Activated CD8-positive, alpha-beta memory T cell treated with anti-CD3 and anti-CD28 coated beads, Interleukin-2, amount 10 ng/mL, durations not matched to agents 7 days and 5 days (primary cell): Measurements from ENCODE around the gene IZUMO4. TPM values are rescaled to one million over a fixed set of nuclear protein-coding genes. Genes with fewer than 3 reads are reported as not detected.

Experiments
- ATAC-seq: fragments of 150-1000 bp; cut with Tn5 transposase; one replicate; pipeline ENCODE4 v1.10.0; 2021; ENCODE audit warnings: moderate library complexity
- CTCF ChIA-PET: fragments of 350-600 bp; sonication (Branson Sonifier 250); formaldehyde crosslinking; loops from one replicate; lab custom pipeline; 2021; ENCODE audit warnings: antibody characterized with exemption; lab: Charles Lee
- DNase-seq: peaks from one replicate; pipeline ENCODE4 v3.0.0-alpha.2; 2020
- H3K27ac Mint-ChIP-seq: one replicate; pipeline ENCODE4 v1.8.0; 2021; ENCODE audit warnings: mild to moderate bottlenecking, mixed read lengths
- H3K27me3 Mint-ChIP-seq: one replicate; pipeline ENCODE4 v1.8.0; 2021; ENCODE audit warnings: mixed read lengths
- H3K36me3 Mint-ChIP-seq: one replicate; pipeline ENCODE4 v1.8.0; 2021; ENCODE audit warnings: mild to moderate bottlenecking, mixed read lengths
- H3K4me1 Mint-ChIP-seq: one replicate; pipeline ENCODE4 v1.8.0; 2021; ENCODE audit warnings: mixed read lengths
- H3K4me3 Mint-ChIP-seq: one replicate; pipeline ENCODE4 v1.8.0; 2021; ENCODE audit warnings: mild to moderate bottlenecking, moderate library complexity, mixed read lengths
- H3K9me3 Mint-ChIP-seq: one replicate; pipeline ENCODE4 v1.8.0; 2022; ENCODE audit warnings: low read depth, mixed read lengths
- total RNA-seq, 2 experiments: library from RNA; stranded (reverse); gene quantifications; one replicate each; pipeline ENCODE4 v1.2.3, GENCODE V29; 2021

The IZUMO4 gene
- total RNA-seq, 2 experiments from 2014 or later = 7.2 to 10.1 TPM

DNA sequence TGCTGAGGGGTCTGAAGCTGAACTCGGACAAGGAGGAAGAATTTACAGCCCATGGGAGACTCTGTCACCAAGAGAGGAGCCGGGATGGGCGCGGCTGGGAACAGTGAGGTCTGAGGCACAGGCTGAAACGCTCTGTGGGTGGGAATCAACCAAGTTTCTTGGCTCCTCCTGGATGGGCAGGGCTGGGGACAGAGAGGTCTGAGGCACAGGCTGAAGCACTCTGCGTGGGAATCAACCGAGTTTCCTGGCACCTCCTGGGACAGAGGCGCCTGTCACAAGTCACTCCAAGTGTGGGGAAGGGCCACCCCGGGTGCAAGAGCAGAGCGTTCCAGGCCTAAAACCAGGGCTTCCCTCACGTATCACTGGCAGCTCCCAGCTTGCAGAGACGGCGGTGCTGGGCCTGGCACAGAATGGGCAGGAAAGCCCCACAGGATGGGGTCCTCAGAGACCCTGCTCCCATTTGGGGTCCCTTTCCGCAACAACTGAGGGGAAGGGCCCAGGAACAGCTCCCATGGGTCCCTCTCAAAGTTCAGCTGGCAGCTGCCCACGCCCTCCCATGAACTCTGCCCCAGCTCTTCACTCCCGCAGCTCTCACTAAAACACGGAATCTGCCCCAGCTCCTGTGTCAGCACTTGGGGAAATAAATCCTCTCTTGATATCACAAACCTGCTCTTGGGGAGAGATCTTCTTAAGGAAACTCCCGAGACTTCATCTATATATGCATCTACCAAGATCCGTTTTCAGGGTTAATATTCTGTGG, 36.2 kb downstream of the IZUMO4 start:
- Mint-ChIP-seq H3K36me3 (peaks cover 32% of the 10 kb centered on the region), H3K4me1 (no peaks in the 10 kb centered on the region), H3K9me3 (no peaks in the 10 kb centered on the region), H3K27me3 (no peaks in the 10 kb centered on the region), H3K27ac (no peak overlapping the region), H3K4me3 (no peak overlapping the region)
- ATAC-seq (no peak), DNase-seq (no peak)
- CTCF ChIA-PET = interaction anchor here (0.7 to 1.5 kb wide), 3 partner anchors 7 to 23 kb away, joined by 3 to 4 read pairs (median 3); no protein-coding TSS in a partner anchor

DNA sequence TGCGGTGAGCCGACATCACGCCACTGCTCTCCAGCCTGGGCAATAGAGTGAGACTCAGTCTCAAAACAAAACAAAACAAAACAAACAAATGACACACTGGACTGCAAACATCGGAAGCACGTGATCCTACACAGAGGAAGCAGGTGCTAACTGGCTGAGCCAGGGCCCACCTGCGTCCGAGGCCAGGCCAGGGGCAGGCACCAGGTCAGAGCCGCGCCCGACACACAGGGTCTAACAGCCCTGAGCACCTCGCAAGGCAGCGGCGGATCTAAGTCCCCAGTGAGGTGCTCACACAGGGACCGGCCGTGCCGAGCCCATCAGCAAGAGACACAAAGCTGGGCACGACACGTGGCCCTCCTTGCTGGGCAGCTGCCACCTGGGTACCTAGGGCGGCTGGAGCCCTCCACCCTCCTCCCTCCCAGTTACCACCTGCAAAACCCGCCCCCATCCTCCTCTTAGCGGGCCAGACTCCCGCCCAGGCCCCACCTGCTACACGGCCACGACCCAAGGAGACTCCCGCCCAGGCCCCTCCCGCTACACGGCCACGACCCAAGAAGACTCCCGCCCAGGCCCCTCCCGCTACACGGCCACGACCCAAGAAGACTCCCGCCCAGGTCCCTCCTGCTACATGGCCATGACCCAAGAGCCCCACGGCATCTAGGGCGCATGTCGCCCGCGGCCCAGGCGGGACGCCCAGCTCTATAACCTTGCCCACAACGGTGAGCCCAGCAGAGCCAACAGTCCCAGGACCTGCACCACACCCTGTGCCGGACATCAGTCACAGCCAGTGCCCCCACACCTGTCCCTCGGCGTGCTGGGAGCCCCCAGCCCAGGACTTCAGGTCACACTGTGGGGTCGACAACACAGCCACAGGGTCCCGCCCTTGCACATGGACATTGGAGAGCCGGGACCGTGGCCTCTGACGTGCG, 39.0 kb downstream of the IZUMO4 start:
- Mint-ChIP-seq H3K27ac (no peak overlapping the region), H3K9me3 (no peaks in the 10 kb centered on the region), H3K4me1 (no peaks in the 10 kb centered on the region), H3K36me3 (peaks cover 29% of the 10 kb centered on the region), H3K27me3 (no peaks in the 10 kb centered on the region), H3K4me3 (no peak overlapping the region)
- CTCF ChIA-PET = no interaction called here
- no peak for ATAC-seq
- DNase-seq = no peak

GRCh38 chr19:2136796-2137195, 40.1 kb downstream of the IZUMO4 start:
- peaks cover 2% of the 10 kb centered on the region for H3K4me1 Mint-ChIP-seq
- H3K36me3 Mint-ChIP-seq = peaks cover 30% of the 10 kb centered on the region
- ATAC-seq = no peak
- no peak overlapping the region for H3K27ac Mint-ChIP-seq
- CTCF ChIA-PET = interaction anchor here (2.1 kb wide), 1 partner anchor 13 kb away, joined by 5 read pairs; no protein-coding TSS in a partner anchor
- DNase-seq = no peak
- H3K27me3 Mint-ChIP-seq = no peaks in the 10 kb centered on the region
- no peaks in the 10 kb centered on the region for H3K9me3 Mint-ChIP-seq
- no peak overlapping the region for H3K4me3 Mint-ChIP-seq

- Mint-ChIP-seq H3K27me3 (no peaks in the 10 kb centered on the region), H3K4me3 (no peak overlapping the region), H3K27ac (no peak overlapping the region), H3K4me1 (peaks cover 2% of the 10 kb centered on the region), H3K36me3 (peaks cover 20% of the 10 kb centered on the region), H3K9me3 (no peaks in the 10 kb centered on the region)
- DNase-seq = no peak
- CTCF ChIA-PET = interaction anchor here (2.1 kb wide), 1 partner anchor 12 kb away, joined by 5 read pairs; no protein-coding TSS in a partner anchor
- ATAC-seq = no peak
These were observed 41.5 kb downstream of the IZUMO4 start for GRCh38 chr19:2138061-2138728.

- Mint-ChIP-seq H3K4me1 (peaks cover 2% of the 10 kb centered on the region), H3K36me3 (peaks cover 20% of the 10 kb centered on the region), H3K9me3 (no peaks in the 10 kb centered on the region), H3K27ac (no peak overlapping the region), H3K27me3 (no peaks in the 10 kb centered on the region), H3K4me3 (no peak overlapping the region)
- DNase-seq = no peak
- CTCF ChIA-PET = no interaction called here
- no peak for ATAC-seq
These were observed 42.8 kb downstream of the IZUMO4 start for GRCh38 chr19:2139385-2140137.

GRCh38 chr19:2140138-2140569, 43.4 kb downstream of the IZUMO4 start:
- CTCF ChIA-PET = interaction anchor here (0.7 to 1.2 kb wide), 2 partner anchors 16 to 614 kb away, joined by 3 read pairs; no protein-coding TSS in a partner anchor
- H3K36me3 Mint-ChIP-seq = peaks cover 20% of the 10 kb centered on the region
- H3K9me3 Mint-ChIP-seq = no peaks in the 10 kb centered on the region
- ATAC-seq = no peak
- peaks cover 5% of the 10 kb centered on the region for H3K4me1 Mint-ChIP-seq
- H3K4me3 Mint-ChIP-seq = no peak overlapping the region
- no peaks in the 10 kb centered on the region for H3K27me3 Mint-ChIP-seq
- DNase-seq = no peak
- no peak overlapping the region for H3K27ac Mint-ChIP-seq

- ATAC-seq = no peak
- Mint-ChIP-seq H3K27ac (no peak overlapping the region), H3K9me3 (no peaks in the 10 kb centered on the region), H3K4me3 (no peak overlapping the region), H3K4me1 (peaks cover 15% of the 10 kb centered on the region), H3K36me3 (peaks cover 20% of the 10 kb centered on the region), H3K27me3 (no peaks in the 10 kb centered on the region)
- no peak for DNase-seq
- CTCF ChIA-PET = interaction anchor here (1.3 kb wide), 1 partner anchor 14 kb away, joined by 4 read pairs; no protein-coding TSS in a partner anchor
These were observed 45.6 kb downstream of the IZUMO4 start for GRCh38 chr19:2142173-2142829.

- ATAC-seq (no peak), DNase-seq (no peak)
- CTCF ChIA-PET = interaction anchor here (1.0 kb wide), 1 partner anchor 11 kb away, joined by 3 read pairs; no protein-coding TSS in a partner anchor
- H3K4me1 Mint-ChIP-seq = peaks cover 33% of the 10 kb centered on the region
- H3K27me3 Mint-ChIP-seq = no peaks in the 10 kb centered on the region
- H3K36me3 Mint-ChIP-seq = peaks cover 19% of the 10 kb centered on the region
- H3K4me3 Mint-ChIP-seq = no peak overlapping the region
- H3K9me3 Mint-ChIP-seq = no peaks in the 10 kb centered on the region
- no peak overlapping the region for H3K27ac Mint-ChIP-seq
These were observed 47.5 kb downstream of the IZUMO4 start for GRCh38 chr19:2144190-2144589.

GRCh38 chr19:2145831-2146241, 49.1 kb downstream of the IZUMO4 start:
- DNase-seq (no peak), ATAC-seq (no peak)
- no peaks in the 10 kb centered on the region for H3K9me3 Mint-ChIP-seq
- H3K4me1 Mint-ChIP-seq = peaks cover 46% of the 10 kb centered on the region
- H3K4me3 Mint-ChIP-seq = no peak overlapping the region
- peaks cover 13% of the 10 kb centered on the region for H3K36me3 Mint-ChIP-seq
- CTCF ChIA-PET = interaction anchor here (1.0 kb wide), 2 partner anchors 116 kb away, joined by 3 read pairs; no protein-coding TSS in a partner anchor
- no peak overlapping the region for H3K27ac Mint-ChIP-seq
- no peaks in the 10 kb centered on the region for H3K27me3 Mint-ChIP-seq

DNA sequence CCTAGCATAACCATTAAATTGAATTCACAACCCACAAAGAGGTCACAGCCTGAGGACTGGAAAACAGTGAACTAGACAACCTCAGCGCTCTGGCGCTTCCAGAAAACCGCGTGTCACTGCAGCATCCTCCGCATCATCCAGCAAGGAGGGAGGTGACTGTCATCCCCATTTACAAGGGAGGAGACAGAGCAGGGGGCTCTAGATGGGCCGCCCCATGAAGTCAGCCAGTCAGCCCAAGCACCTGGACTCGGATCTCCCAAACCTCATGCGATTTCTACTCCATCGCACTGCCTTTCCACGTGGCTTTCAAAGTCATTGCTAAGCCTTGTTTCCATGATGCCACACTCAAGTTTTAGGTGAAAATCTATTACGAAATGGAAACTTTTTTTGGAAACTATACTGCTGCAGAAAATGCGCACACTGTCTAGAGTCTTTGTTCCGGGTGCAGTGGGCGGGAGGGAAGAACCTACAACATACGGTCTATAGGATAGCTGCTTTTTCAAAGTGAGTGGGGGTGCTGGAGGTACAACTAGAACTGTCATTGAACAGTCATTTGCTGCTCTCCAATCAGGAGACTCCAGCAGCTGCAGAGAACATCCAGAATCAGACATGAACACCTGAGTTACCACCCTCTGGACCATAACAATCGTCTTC, 51.9 kb downstream of the IZUMO4 start:
- no peak overlapping the region for H3K4me3 Mint-ChIP-seq
- CTCF ChIA-PET = no interaction called here
- H3K36me3 Mint-ChIP-seq = peaks cover 10% of the 10 kb centered on the region
- H3K4me1 Mint-ChIP-seq = peaks cover 52% of the 10 kb centered on the region
- no peaks in the 10 kb centered on the region for H3K27me3 Mint-ChIP-seq
- no peak for DNase-seq
- H3K27ac Mint-ChIP-seq = peak overlapping the region; percentile 49
- no peak for ATAC-seq
- no peaks in the 10 kb centered on the region for H3K9me3 Mint-ChIP-seq
